Activated CD4-positive, alpha-beta T cell treated with anti-CD3 and anti-CD28 coated beads for 36 hours (primary cell): ENCODE measurements around the gene SYS1. TPM values are rescaled to one million over a fixed set of nuclear protein-coding genes. Genes with fewer than 3 reads are reported as not detected.

Source experiments
- ATAC-seq: fragments of 200-7000 bp; cut with Tn5 transposase; one replicate; pipeline ENCODE4 v1.10.0; 2021; ENCODE audit warnings: mild to moderate bottlenecking, moderate library complexity
- CTCF ChIA-PET: fragments of 350-600 bp; sonication (Branson Sonifier 250); formaldehyde crosslinking; loops from one replicate; lab custom pipeline; 2021; ENCODE audit warnings: antibody characterized with exemption; lab: Charles Lee
- POLR2A ChIA-PET: fragments of 350-600 bp; sonication (Branson Sonifier 250); formaldehyde crosslinking; loops from one replicate; lab custom pipeline; 2021; ENCODE audit warnings: antibody characterized with exemption, inconsistent platforms; lab: Charles Lee
- DNase-seq: peaks from one replicate; pipeline ENCODE4 v3.0.0-alpha.2; 2020
- H3K27ac Mint-ChIP-seq: one replicate; pipeline ENCODE4 v1.8.0; 2021; ENCODE audit warnings: mixed read lengths
- H3K27me3 Mint-ChIP-seq: one replicate; pipeline ENCODE4 v1.8.0; 2021; ENCODE audit warnings: mixed read lengths
- H3K36me3 Mint-ChIP-seq: one replicate; pipeline ENCODE4 v1.8.0; 2021; ENCODE audit warnings: low read depth, mixed read lengths
- H3K4me1 Mint-ChIP-seq: one replicate; pipeline ENCODE4 v1.8.0; 2021; ENCODE audit warnings: mixed read lengths
- H3K4me3 Mint-ChIP-seq: one replicate; pipeline ENCODE4 v1.8.0; 2021; ENCODE audit warnings: mild to moderate bottlenecking, moderate library complexity, mixed read lengths
- H3K9me3 Mint-ChIP-seq: one replicate; pipeline ENCODE4 v1.8.0; 2021; ENCODE audit warnings: low read depth, mixed read lengths
- intact Hi-C, 2 experiments: fragments of 100-400 bp; cut with DNase I in 1 of 2; cut with micrococcal nuclease in 1 of 2; formaldehyde crosslinking; loops; one replicate each; pipeline versions ENCODE4 v1.14.2 to v1.15.1; 2022 to 2024; cut with DNase I, micrococcal nuclease
- total RNA-seq, 2 experiments: library from RNA; stranded (reverse); gene quantifications; one replicate each; pipeline ENCODE4 v1.2.3, GENCODE V29; 2021

The SYS1 gene
- total RNA-seq, 2 experiments from 2014 or later = 16.1 to 26.1 TPM

DNA sequence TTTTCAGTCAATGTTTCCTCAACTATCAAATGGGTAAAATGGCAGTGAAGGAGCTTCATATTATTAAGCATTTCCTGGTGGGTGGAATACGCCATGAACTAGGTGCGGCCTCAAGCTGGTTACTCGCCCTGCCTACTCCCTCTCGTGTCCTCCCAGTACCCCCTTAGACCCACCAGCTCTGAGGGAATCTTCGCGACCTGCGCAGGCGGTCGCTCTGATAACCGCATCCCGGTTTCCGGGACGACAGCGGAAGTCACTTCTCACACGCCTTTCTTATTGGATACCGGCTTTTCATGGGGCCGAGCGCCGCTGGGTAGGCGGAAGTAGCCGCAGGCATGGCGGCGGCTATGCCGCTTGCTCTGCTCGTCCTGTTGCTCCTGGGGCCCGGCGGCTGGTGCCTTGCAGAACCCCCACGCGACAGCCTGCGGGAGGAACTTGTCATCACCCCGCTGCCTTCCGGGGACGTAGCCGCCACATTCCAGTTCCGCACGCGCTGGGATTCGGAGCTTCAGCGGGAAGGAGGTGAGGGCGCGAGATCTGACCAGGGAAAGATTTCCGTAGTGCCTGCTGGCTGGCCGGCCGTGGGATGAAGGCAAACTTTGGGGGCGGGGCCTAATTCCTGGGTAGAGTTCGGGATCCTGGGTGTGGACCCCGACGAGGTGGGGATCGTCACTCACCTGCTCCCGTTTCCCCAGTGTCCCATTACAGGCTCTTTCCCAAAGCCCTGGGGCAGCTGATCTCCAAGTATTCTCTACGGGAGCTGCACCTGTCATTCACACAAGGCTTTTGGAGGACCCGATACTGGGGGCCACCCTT lies 53.1 kb downstream of the SYS1 start, which contains the start of gene PIGT:
Gene PIGT, plus strand, starts transcription at position 320 of the 816 bp plus-strand sequence. Its CDS starts 16 bp downstream, at position 336.
- Mint-ChIP-seq H3K4me1 (peaks cover 44% of the 10 kb centered on the region), H3K9me3 (no peaks in the 10 kb centered on the region), H3K27me3 (no peaks in the 10 kb centered on the region), H3K27ac (peak within 1 kb of the TSS; percentile 97), H3K36me3 (peaks cover 32% of the 10 kb centered on the region), H3K4me3 (peak within 1 kb of the TSS; percentile 94)
- peak; percentile 93 for ATAC-seq
- peak; percentile 93 for DNase-seq
- POLR2A ChIA-PET = interaction anchor here (0.5 to 1.7 kb wide), 4 partner anchors 53 to 336 kb away, joined by 3 to 5 read pairs (median 4); partner anchors contain the start of gene SYS1
- CTCF ChIA-PET = interaction anchor here (0.6 to 7.3 kb wide), 11 partner anchors 9 to 320 kb away, joined by 3 to 43 read pairs (median 3); partner anchors contain the start of gene SYS1
- intact Hi-C loops = loop anchor here (1.0 to 5.0 kb wide), 8 partner anchors 10 to 679 kb away; partner anchors contain the start of genes SYS1 (in 2 of the 2), STK4 (in 1 of the 2), YWHAB (in 1 of the 2) and ZNF335 (in 1 of the 2)

DNA sequence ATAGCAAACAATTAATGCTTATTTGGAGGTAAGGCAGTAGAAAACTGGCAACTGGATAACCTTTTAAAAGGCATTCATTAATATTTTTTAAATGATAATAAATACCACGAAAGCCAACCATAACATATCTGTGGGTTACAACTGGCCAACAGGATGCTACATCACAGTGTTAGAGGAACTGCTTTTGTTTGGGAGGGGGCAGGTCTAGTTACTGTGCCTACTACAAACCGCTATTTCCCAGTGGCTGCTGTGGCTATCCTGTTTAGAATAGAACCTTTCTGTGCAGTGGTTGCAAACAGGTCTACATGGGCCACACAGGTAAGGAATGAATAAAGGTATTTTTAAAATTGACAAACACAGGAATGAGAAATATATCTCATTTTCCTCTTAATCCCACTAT lies 54.0 kb downstream of the SYS1 start:
- peaks cover 44% of the 10 kb centered on the region for H3K4me1 Mint-ChIP-seq
- peaks cover 35% of the 10 kb centered on the region for H3K36me3 Mint-ChIP-seq
- DNase-seq (no peak), ATAC-seq (no peak)
- H3K27ac Mint-ChIP-seq = peak overlapping the region; percentile 97
- peak overlapping the region; percentile 94 for H3K4me3 Mint-ChIP-seq
- no peaks in the 10 kb centered on the region for H3K27me3 Mint-ChIP-seq
- ChIA-PET CTCF (interaction anchor here (1.0 to 7.3 kb wide), 4 partner anchors 20 to 54 kb away, joined by 4 to 43 read pairs (median 14); partner anchors contain the start of gene SYS1), POLR2A (interaction anchor here (1.7 kb wide), 1 partner anchor 54 kb away, joined by 5 read pairs; the partner anchor contains the start of gene SYS1)
- intact Hi-C loops = loop anchor here (1.0 to 5.0 kb wide), 8 partner anchors 11 to 680 kb away; partner anchors contain the start of genes SYS1 (in 2 of the 2), STK4 (in 1 of the 2), YWHAB (in 1 of the 2) and ZNF335 (in 1 of the 2)
- no peaks in the 10 kb centered on the region for H3K9me3 Mint-ChIP-seq

Other genes starting within 250 kb of the SYS1 start
- gene WFDC5, start 248.0 kb upstream of the SYS1 start, total RNA-seq = under 1 TPM; 0.23 TPM
- not detected for gene WFDC12, start 238.7 kb upstream of the SYS1 start, total RNA-seq
- gene PI3, start 188.3 kb upstream of the SYS1 start, total RNA-seq = not detected
- not detected for gene SEMG1, start 156.1 kb upstream of the SYS1 start, total RNA-seq
- not detected for gene SEMG2, start 141.8 kb upstream of the SYS1 start, total RNA-seq
- gene SLPI, start 108.6 kb upstream of the SYS1 start, total RNA-seq = not detected
- gene RBPJL, start 56.3 kb upstream of the SYS1 start, total RNA-seq = not detected
- under 1 TPM; 0.35 to 0.48 TPM for gene MATN4, start 54.9 kb upstream of the SYS1 start, total RNA-seq
- gene SDC4, start 14.7 kb upstream of the SYS1 start, total RNA-seq = 10 to 100 TPM; 24.0 to 31.0 TPM
- gene TP53TG5, start 15.2 kb downstream of the SYS1 start, total RNA-seq = under 1 TPM; 0.40 to 0.80 TPM
- gene DBNDD2, start 45.1 kb downstream of the SYS1 start, total RNA-seq = 10 to 100 TPM; 22.4 to 30.0 TPM
- gene PIGT, start 53.0 kb downstream of the SYS1 start, total RNA-seq = 10 to 100 TPM; 44.0 to 65.7 TPM
- under 1 TPM; 0.56 to 0.66 TPM for gene WFDC2, start 106.6 kb downstream of the SYS1 start, total RNA-seq
- not detected for gene SPINT3, start 152.5 kb downstream of the SYS1 start, total RNA-seq
- not detected for gene WFDC6, start 176.3 kb downstream of the SYS1 start, total RNA-seq
- gene EPPIN, start 184.2 kb downstream of the SYS1 start, total RNA-seq = not detected
- gene WFDC8, start 216.1 kb downstream of the SYS1 start, total RNA-seq = not detected